GM12878 (cell line): ENCODE results near the gene MAPRE3. TPM values are rescaled to one million over a fixed set of nuclear protein-coding genes. Genes with fewer than 3 reads are reported as not detected.

Experiments
- ATAC-seq: fragments of 200-7000 bp; cut with Tn5 transposase; 3 replicates; pipeline ENCODE4 v1.9.1; 2020; ENCODE audit warnings: mild to moderate bottlenecking, moderate library complexity
- BruUV-seq: library from RNA; stranded (reverse); fragments of 400-500 nt; replicated peaks from 2 replicates; lab custom pipeline; 2021; lab: Mats Ljungman, UMichigan
- CTCF ChIA-PET: fragments of 300-600 bp; sonication (Branson Sonifier 250); formaldehyde crosslinking; extraction: SDS; loops from one replicate; lab custom pipeline; 2021; ENCODE audit warnings: inconsistent platforms; lab: Yijun Ruan, JAX
- POLR2A ChIA-PET: fragments of 350-600 bp; formaldehyde crosslinking; extraction: SDS; loops from one replicate; lab custom pipeline; 2021; ENCODE audit warnings: inconsistent platforms; lab: Charles Lee
- RAD21 ChIA-PET: fragments of 300-600 bp; sonication (Branson Sonifier 250); formaldehyde crosslinking; loops from one replicate; lab custom pipeline; 2023; ENCODE audit warnings: antibody characterized with exemption; ENCODE audit not compliant: unreplicated experiment; lab: Charles Lee
- SMC1A ChIA-PET: fragments of 300-600 bp; sonication (Branson Sonifier 250); formaldehyde crosslinking; loops from one replicate; lab custom pipeline; 2023; ENCODE audit not compliant: unreplicated experiment, uncharacterized antibody; lab: Charles Lee
- DNase-seq: peaks from one replicate; pipeline ENCODE4 v3.0.0-alpha.2; 2011; ENCODE audit warnings: low read depth, low spot score
- FAIRE-seq: peaks from 3 replicates; lab custom pipeline; 2011; peaks lifted over from hg19 to GRCh38; lab: Jason Lieb, UNC
- H2AFZ ChIP-seq: 2 replicates; pipeline ENCODE4 v1.6.0; 2011; ENCODE audit warnings: low read depth, low read length, control low read depth; ENCODE audit not compliant: control insufficient read depth
- H3K27ac ChIP-seq: 2 replicates; pipeline ENCODE4 v1.5.1; 2011; ENCODE audit warnings: control low read depth; ENCODE audit not compliant: control insufficient read depth, insufficient read depth
- H3K27me3 ChIP-seq, 2 experiments: replicated peaks in 1 of 2; 2 replicates each; pipeline versions ENCODE4 v1.6.0 to v1.6.1; 2011; ENCODE audit warnings: low read length in 1 of 2; ENCODE audit not compliant: control insufficient read depth in 2 of 2, insufficient read depth in 2 of 2
- H3K36me3 ChIP-seq, 2 experiments: 2 replicates each; pipeline ENCODE4 v1.5.1; 2011; ENCODE audit warnings: low read length in 1 of 2; ENCODE audit not compliant: control insufficient read depth in 2 of 2, insufficient read depth in 2 of 2
- H3K4me1 ChIP-seq: 2 replicates; pipeline ENCODE4 v1.6.1; 2011; ENCODE audit warnings: mild to moderate bottlenecking, low read length, moderate library complexity, mixed read lengths; ENCODE audit not compliant: control insufficient read depth, insufficient read depth
- H3K4me2 ChIP-seq: 2 replicates; pipeline ENCODE4 v1.6.0; 2011; ENCODE audit warnings: control low read depth; ENCODE audit not compliant: control insufficient read depth, insufficient read depth
- H3K4me3 ChIP-seq: fragments of 200-600 bp; sonication (generic); 2 replicates; pipeline ENCODE4 v1.5.1; 2016
- H3K79me2 ChIP-seq: 2 replicates; pipeline ENCODE4 v1.6.0; 2011; ENCODE audit warnings: low read length; ENCODE audit not compliant: control insufficient read depth, insufficient read depth
- H3K9ac ChIP-seq: 2 replicates; pipeline ENCODE4 v1.8.0; 2011; ENCODE audit warnings: low read length, control low read depth, mixed read lengths; ENCODE audit not compliant: control insufficient read depth, insufficient read depth
- H3K9me3 ChIP-seq: replicated peaks from 3 replicates; pipeline ENCODE4 v1.5.1; 2011; ENCODE audit warnings: mild to moderate bottlenecking, low read length; ENCODE audit not compliant: control insufficient read depth, insufficient read depth
- H4K20me1 ChIP-seq: 2 replicates; pipeline ENCODE4 v1.6.0; 2011; ENCODE audit not compliant: control insufficient read depth, insufficient read depth
- ESRRA ChIP-seq: IDR thresholded peaks from 2 replicates; pipeline ENCODE4 v1.6.1; 2012; ENCODE audit warnings: mild to moderate bottlenecking, low read length, improper control_type of control experiment
- WGBS: methylation state at CpG from one replicate; pipeline ENCODE4 v1.1.6; 2016; ENCODE audit warnings: low lambda C conversion rate; ENCODE audit not compliant: insufficient replicate concordance, insufficient coverage; ENCODE audit errors: missing lambda C conversion rate; 5-methylcytosine and 5-hydroxymethylcytosine counted together
- in situ Hi-C: fragments of 300-500 bp; cut with MboI; formaldehyde crosslinking; loops from 9 replicates; pipeline ENCODE4 v1.14.3; 2018; ENCODE audit warnings: mixed read lengths
- intact Hi-C: fragments of 100-400 bp; cut with micrococcal nuclease; formaldehyde crosslinking; loops from one replicate; pipeline ENCODE4 v1.14.2; 2022; ENCODE audit not compliant: unreplicated experiment
- polyA plus RNA-seq, 11 experiments: library from polyadenylated mRNA; depleted of rRNA in 4 of 11; unstranded in 6 of 11; stranded (reverse) in 5 of 11; fragments of >200 nt; fragmentation: Nextera tagmentation in 4 of 11; fragmentation: Illumina TruSeq in 1 of 11; extraction: Ambion mirVana in 4 of 11; extraction: Trizol in 1 of 11; gene quantifications; 1 replicate in 1 of 11; 2 replicates in 10 of 11; pipeline versions ENCODE4 v1.2.1 to v1.2.3, GENCODE V29; 2011 to 2016; ENCODE audit warnings: inconsistent platforms in 2 of 11, missing spikeins in 2 of 11, low read depth in 1 of 11
- total RNA-seq, 4 experiments: library from RNA; depleted of rRNA in 3 of 4; stranded (reverse); fragments of >200 nt in 3 of 4; fragmentation: Illumina TruSeq in 1 of 4; extraction: Trizol in 1 of 4; gene quantifications; 2 replicates each; pipeline versions ENCODE4 v1.2.1 to v1.2.3, GENCODE V29; 2013 to 2021
- TF ChIP-seq, protein P1 (sequence below): fragments of 450-650 bp; IDR thresholded peaks from 2 replicates; pipeline ENCODE4 v1.6.1; 2018; ENCODE audit warnings: mild to moderate bottlenecking, low read depth, moderate library complexity; ENCODE audit not compliant: partially characterized antibody

Gene MAPRE3
- total and polyA plus RNA-seq, 10 of the 15 experiments (the other 5 are each of a cell fraction or from before 2014, with no cell fraction given): 0.03 to 1.3 (median 0.73) TPM; not detected in 1

DNA sequence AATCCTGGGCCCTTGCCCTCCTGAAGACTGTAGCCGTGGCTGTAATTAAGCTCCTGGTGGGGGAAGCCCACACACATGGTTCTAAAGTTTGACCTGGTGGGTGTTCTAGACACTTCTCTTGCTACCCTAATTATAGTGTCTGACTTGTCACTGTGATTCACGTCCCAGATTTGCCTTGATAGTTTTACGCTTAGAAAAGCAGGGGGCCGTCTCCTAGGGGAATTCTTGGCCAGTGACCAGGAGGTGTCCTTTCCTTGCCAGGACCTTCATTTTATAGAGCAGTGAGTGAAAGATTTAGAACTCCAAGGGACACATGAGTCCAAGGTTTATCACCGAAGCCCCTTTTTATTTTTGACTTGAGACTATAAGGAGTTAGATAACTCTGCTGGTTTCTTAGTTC lies 71.3 kb downstream of the MAPRE3 start:
- TF ChIP-seq, protein P1, sequence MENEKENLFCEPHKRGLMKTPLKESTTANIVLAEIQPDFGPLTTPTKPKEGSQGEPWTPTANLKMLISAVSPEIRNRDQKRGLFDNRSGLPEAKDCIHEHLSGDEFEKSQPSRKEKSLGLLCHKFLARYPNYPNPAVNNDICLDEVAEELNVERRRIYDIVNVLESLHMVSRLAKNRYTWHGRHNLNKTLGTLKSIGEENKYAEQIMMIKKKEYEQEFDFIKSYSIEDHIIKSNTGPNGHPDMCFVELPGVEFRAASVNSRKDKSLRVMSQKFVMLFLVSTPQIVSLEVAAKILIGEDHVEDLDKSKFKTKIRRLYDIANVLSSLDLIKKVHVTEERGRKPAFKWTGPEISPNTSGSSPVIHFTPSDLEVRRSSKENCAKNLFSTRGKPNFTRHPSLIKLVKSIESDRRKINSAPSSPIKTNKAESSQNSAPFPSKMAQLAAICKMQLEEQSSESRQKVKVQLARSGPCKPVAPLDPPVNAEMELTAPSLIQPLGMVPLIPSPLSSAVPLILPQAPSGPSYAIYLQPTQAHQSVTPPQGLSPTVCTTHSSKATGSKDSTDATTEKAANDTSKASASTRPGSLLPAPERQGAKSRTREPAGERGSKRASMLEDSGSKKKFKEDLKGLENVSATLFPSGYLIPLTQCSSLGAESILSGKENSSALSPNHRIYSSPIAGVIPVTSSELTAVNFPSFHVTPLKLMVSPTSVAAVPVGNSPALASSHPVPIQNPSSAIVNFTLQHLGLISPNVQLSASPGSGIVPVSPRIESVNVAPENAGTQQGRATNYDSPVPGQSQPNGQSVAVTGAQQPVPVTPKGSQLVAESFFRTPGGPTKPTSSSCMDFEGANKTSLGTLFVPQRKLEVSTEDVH: peak; percentile 27
- no peak for TF ChIP-seq ESRRA
- TF ChIP-seq, all 136 proteins: peak for 1
- H3K9me3 ChIP-seq: no peaks in the 10 kb centered on the region
- DNase-seq (no peak), FAIRE-seq (no peak), ATAC-seq (peak; percentile 69)
- ChIA-PET SMC1A (interaction anchor here (0.7 to 2.8 kb wide), 5 partner anchors 8 to 79 kb away, joined by 3 to 15 read pairs (median 6); partner anchors contain the start of genes AGBL5 and TMEM214), POLR2A (interaction anchor here (0.6 to 3.9 kb wide), 4 partner anchors 10 to 1831 kb away, joined by 3 to 34 read pairs (median 8); partner anchors contain the start of gene AGBL5), CTCF (interaction anchor here (0.8 to 5.2 kb wide), 3 partner anchors 8 to 128 kb away, joined by 3 to 26 read pairs (median 6); partner anchors contain the start of gene AGBL5), RAD21 (interaction anchor here (1.0 to 4.1 kb wide), 4 partner anchors 8 to 31 kb away, joined by 3 to 31 read pairs (median 4); partner anchors contain the start of genes AGBL5 and OST4)
- H3K27me3 ChIP-seq: no peaks in the 10 kb centered on the region
- H4K20me1 ChIP-seq: no peaks in the 10 kb centered on the region
- WGBS: 6% methylated on average over 5 of the region's 5 CpGs
- H3K4me1 ChIP-seq: peaks cover 33% of the 10 kb centered on the region
- H3K36me3 ChIP-seq: peaks cover 32 to 36% of the 10 kb centered on the region in 2 experiments
- in situ Hi-C loops (no loop called here), intact Hi-C loops (no loop called here)
- H3K9ac ChIP-seq: no peak overlapping the region; the same call in 1 of the 2 replicates
- no peak overlapping the region for H2AFZ ChIP-seq
- no peak overlapping the region for H3K4me3 ChIP-seq
- BruUV-seq: no TSS peak
- H3K4me2 ChIP-seq: peak overlapping the region; percentile 19
- no peaks in the 10 kb centered on the region for H3K79me2 ChIP-seq
- peak overlapping the region; percentile 70 for H3K27ac ChIP-seq
